Stimulated activated naive CD8-positive, alpha-beta T cell treated with anti-CD3 and anti-CD28 coated beads, Interleukin-15, Interleukin-2, amounts not matched to agents 100 U/mL and 50 U/mL, for 24 hours (primary cell): ENCODE measurements around the gene FKBP5.
"Not testable (repeated sequence)": the region's sequence is repeated elsewhere in the genome, so short reads cannot be mapped to it uniquely, and the experiment has no call there.

ENCODE experiments used
- ATAC-seq: fragments of 150-1000 bp; cut with Tn5 transposase; one replicate; pipeline ENCODE4 v1.10.0; 2021
- DNase-seq: peaks from one replicate; pipeline ENCODE4 v3.0.0; 2021

Gene FKBP5

GRCh38 chr6:35585658-35586057 is 103.1 kb downstream of the FKBP5 start:
- ATAC-seq (no peak), DNase-seq (no peak)

GRCh38 chr6:35583893-35584688 is 104.6 kb downstream of the FKBP5 start:
- DNase-seq (peak; percentile 74), ATAC-seq (no peak)

GRCh38 chr6:35582315-35582714 is 106.4 kb downstream of the FKBP5 start:
- ATAC-seq = no peak

GRCh38 chr6:35581633-35582032 is 107.1 kb downstream of the FKBP5 start:
- no peak for ATAC-seq

More at GRCh38 chr6:35582315-35582714, 106.4 kb downstream of the FKBP5 start:
- no peak for DNase-seq

GRCh38 chr6:35580836-35581235 is 107.9 kb downstream of the FKBP5 start:
- ATAC-seq (no peak), DNase-seq (no peak)

More at GRCh38 chr6:35581633-35582032, 107.1 kb downstream of the FKBP5 start:
- no peak for DNase-seq

- DNase-seq (no peak), ATAC-seq (no peak)
Observed at GRCh38 chr6:35576682-35577081, 112.0 kb downstream of the FKBP5 start.

- no peak for ATAC-seq
- DNase-seq = no peak
Observed at GRCh38 chr6:35573495-35574110, 115.1 kb downstream of the FKBP5 start.

GRCh38 chr6:35570885-35571330 is 117.8 kb downstream of the FKBP5 start:
- not testable (repeated sequence) for DNase-seq, ATAC-seq

GRCh38 chr6:35569011-35569461 is 119.7 kb downstream of the FKBP5 start:
- peak; percentile 55 for DNase-seq

GRCh38 chr6:35566794-35567193 is 121.9 kb downstream of the FKBP5 start:
- DNase-seq (no peak), ATAC-seq (no peak)

More at GRCh38 chr6:35569011-35569461, 119.7 kb downstream of the FKBP5 start:
- peak; percentile 63 for ATAC-seq

- ATAC-seq = no peak
Observed at GRCh38 chr6:35564733-35565132, 124.0 kb downstream of the FKBP5 start.

GRCh38 chr6:35562060-35562459 is 126.7 kb downstream of the FKBP5 start:
- ATAC-seq (no peak), DNase-seq (no peak)

More at GRCh38 chr6:35564733-35565132, 124.0 kb downstream of the FKBP5 start:
- DNase-seq = no peak

- no peak for ATAC-seq
- no peak for DNase-seq
Observed at GRCh38 chr6:35561113-35561512, 127.6 kb downstream of the FKBP5 start.

GRCh38 chr6:35558571-35558970 is 130.1 kb downstream of the FKBP5 start:
- ATAC-seq (no peak), DNase-seq (no peak)

- no peak for ATAC-seq
- no peak for DNase-seq
Observed at GRCh38 chr6:35557239-35557638, 131.5 kb downstream of the FKBP5 start.

- ATAC-seq = no peak
- no peak for DNase-seq
Observed at GRCh38 chr6:35554811-35555210, 133.9 kb downstream of the FKBP5 start.

GRCh38 chr6:35553315-35553714 is 135.4 kb downstream of the FKBP5 start:
- DNase-seq = no peak
- ATAC-seq = no peak

GRCh38 chr6:35552285-35552917 is 136.3 kb downstream of the FKBP5 start:
- peak; percentile 46 for ATAC-seq

GRCh38 chr6:35550437-35550836 is 138.3 kb downstream of the FKBP5 start:
- DNase-seq (no peak), ATAC-seq (no peak)

More at GRCh38 chr6:35552285-35552917, 136.3 kb downstream of the FKBP5 start:
- DNase-seq = peak; percentile 67

- DNase-seq = no peak
- no peak for ATAC-seq
Observed at GRCh38 chr6:35547676-35548075, 141.0 kb downstream of the FKBP5 start.

- ATAC-seq = no peak
- no peak for DNase-seq
Observed at GRCh38 chr6:35544769-35545361, 143.8 kb downstream of the FKBP5 start.

- no peak for ATAC-seq
- DNase-seq = no peak
Observed at GRCh38 chr6:35543459-35544193, 145.1 kb downstream of the FKBP5 start.
